NT2/D1 (cell line): Measurements from ENCODE around the gene ERC2.

Source experiments
- SUZ12 ChIP-seq: IDR thresholded peaks from 2 replicates; pipeline ENCODE4 v1.6.1; 2011; ENCODE audit not compliant: insufficient read length, insufficient read depth; ENCODE audit errors: extremely low read depth
- YY1 ChIP-seq: IDR thresholded peaks from 2 replicates; pipeline ENCODE4 v1.6.1; 2011; ENCODE audit not compliant: insufficient read length, insufficient read depth
- ZNF274 ChIP-seq: IDR thresholded peaks from 2 replicates; pipeline ENCODE4 v1.6.1; 2011; ENCODE audit warnings: mild to moderate bottlenecking, low read depth, low read length

DNA sequence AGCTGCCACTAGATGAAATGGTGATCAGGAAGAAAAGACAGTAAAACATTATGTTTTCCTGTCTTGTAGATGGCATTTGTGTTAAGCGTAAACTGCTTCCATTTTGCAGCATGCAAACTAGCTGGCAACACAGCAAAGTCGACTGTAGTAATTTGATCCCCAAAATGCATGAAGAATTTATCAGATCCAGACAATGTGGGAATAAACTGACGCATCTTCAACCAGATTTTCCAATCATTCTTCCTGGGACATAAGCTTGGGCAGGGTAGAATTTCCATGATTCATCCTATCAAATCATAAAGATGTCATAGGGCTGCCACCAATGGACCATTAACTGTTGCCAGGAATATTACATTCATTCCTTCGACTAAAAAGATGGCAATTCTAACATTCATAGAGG, 260.3 kb downstream of the ERC2 start:
- TF ChIP-seq YY1 = no peak
- TF ChIP-seq SUZ12 = no peak
- no peak for TF ChIP-seq ZNF274
